GM12864 (cell line): ENCODE results near the gene SLC28A3.

Source experiments
- DNase-seq: peaks from one replicate; pipeline ENCODE4 v3.0.0-alpha.2; 2011; ENCODE audit warnings: low read depth
- H3K4me3 ChIP-seq: 2 replicates; pipeline ENCODE4 v1.5.1; 2011; ENCODE audit warnings: mild to moderate bottlenecking, low read depth, low read length, control low read depth
- TF ChIP-seq, protein P1 (sequence below): IDR thresholded peaks from 2 replicates; pipeline ENCODE4 v1.5.1; 2011; ENCODE audit warnings: low read depth, mild to moderate bottlenecking, moderate library complexity, low read length, control low read depth, inconsistent platforms; ENCODE audit errors: missing control alignments

Gene SLC28A3

DNA sequence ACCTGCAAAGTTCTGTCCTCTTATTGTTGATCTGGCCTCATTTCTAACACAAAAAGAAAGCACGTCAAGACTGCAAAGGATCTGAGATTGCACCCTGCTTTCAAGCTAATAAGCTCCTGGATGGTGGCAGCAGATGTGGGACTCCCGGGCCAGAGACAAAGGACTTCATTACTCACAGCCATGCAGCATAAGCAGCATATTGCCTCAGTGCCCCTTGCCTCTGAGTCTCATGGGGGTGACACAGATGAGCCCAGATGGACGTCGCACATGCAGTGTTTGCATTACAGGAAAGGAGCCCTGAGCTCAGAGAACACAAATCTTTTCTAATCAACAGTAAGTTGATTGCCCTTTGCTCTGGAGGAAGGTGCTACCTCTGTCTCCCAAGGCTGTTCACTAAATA, 105.0 kb downstream of the SLC28A3 start:
- DNase-seq = no peak
- H3K4me3 ChIP-seq = no peak overlapping the region
- TF ChIP-seq, protein P1, sequence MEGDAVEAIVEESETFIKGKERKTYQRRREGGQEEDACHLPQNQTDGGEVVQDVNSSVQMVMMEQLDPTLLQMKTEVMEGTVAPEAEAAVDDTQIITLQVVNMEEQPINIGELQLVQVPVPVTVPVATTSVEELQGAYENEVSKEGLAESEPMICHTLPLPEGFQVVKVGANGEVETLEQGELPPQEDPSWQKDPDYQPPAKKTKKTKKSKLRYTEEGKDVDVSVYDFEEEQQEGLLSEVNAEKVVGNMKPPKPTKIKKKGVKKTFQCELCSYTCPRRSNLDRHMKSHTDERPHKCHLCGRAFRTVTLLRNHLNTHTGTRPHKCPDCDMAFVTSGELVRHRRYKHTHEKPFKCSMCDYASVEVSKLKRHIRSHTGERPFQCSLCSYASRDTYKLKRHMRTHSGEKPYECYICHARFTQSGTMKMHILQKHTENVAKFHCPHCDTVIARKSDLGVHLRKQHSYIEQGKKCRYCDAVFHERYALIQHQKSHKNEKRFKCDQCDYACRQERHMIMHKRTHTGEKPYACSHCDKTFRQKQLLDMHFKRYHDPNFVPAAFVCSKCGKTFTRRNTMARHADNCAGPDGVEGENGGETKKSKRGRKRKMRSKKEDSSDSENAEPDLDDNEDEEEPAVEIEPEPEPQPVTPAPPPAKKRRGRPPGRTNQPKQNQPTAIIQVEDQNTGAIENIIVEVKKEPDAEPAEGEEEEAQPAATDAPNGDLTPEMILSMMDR = no peak

GRCh38 chr9:84230355-84231145, 110.0 kb downstream of the SLC28A3 start:
- TF ChIP-seq, protein P1 = no peak
- no peak for DNase-seq
- no peak overlapping the region for H3K4me3 ChIP-seq

DNA sequence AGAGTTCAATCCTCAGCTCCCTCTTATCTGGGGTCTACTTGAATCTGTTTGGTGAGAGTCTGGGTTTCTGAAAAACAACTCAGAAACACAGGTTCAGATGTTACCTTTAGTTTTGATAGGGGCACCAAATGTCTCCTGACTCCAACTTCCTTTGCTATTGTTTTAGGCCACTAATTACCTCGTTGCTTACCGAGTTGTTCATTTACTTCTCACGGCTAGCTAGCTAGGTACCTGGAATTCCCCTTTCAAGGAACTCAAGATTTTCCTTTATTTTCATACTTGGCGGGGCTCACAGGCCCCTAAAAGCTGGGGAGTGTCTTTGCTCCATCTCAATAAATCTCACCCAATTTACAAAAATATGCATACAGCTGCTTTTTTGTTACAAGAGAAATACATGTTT, 111.4 kb downstream of the SLC28A3 start:
- DNase-seq = no peak
- TF ChIP-seq, protein P1 = no peak
- H3K4me3 ChIP-seq = no peak overlapping the region

DNA sequence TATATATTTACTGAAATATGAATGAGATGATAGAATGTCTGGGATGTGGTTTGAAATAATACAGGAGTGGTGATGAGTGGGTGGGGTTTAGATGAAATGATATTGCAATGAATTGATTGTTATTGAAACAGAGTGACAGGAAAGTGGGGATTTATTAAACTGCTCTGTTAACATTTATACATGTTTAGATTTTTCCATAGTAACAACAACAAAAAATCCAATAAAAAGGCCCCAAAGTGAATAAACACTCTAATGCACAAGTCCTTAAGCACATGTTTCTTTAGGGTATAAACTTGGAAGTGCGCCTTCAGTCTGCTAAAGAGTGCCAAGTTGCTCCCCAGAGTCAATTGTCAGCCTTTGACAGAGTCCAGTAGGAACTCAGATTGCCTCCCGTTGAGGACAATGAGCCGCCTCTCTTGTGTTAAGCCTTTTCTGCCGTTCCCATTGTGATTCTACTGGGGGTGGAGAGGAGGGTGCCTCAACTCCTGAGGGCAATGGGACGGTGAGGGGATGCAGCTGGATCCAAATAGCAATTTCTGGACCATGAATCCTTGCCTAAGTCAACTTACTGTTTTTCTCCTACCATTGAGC, 112.3 kb downstream of the SLC28A3 start:
- TF ChIP-seq, protein P1 = no peak
- H3K4me3 ChIP-seq = no peak overlapping the region
- DNase-seq = no peak

DNA sequence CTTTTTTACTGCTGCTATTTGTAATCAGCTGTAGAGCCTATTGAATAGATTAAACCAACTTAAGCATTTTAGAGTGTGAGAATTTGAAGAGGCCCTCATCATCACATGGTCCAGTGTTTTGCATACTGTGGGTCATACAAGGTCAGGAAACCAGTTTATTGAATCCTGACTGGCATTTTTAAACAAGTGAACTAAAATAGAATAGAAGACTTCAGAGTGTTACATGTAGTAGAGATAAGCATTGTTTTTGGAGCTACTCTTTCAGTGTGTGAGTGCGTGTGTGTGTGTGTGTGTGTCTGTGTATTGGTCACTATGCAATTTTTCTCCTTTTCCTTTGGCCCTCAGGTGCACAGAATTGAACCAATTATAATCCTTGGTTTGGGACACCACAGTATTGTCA, 114.4 kb downstream of the SLC28A3 start:
- H3K4me3 ChIP-seq = no peak overlapping the region
- TF ChIP-seq, protein P1 = no peak
- no peak for DNase-seq
